GM21367 (cell line): ENCODE data around the gene HNRNPAB.
A peak's percentile ranks its signal among the peaks of the same experiment; 100 is the strongest.
"Not testable (repeated sequence)": the region's sequence is repeated elsewhere in the genome, so short reads cannot be mapped to it uniquely, and the experiment has no call there.

Source experiments
- ATAC-seq: cut with Tn5 transposase; IDR thresholded peaks from one replicate; pipeline ENCODE4 v1.9.1; 2021; ENCODE audit not compliant: unreplicated experiment

The HNRNPAB gene

DNA sequence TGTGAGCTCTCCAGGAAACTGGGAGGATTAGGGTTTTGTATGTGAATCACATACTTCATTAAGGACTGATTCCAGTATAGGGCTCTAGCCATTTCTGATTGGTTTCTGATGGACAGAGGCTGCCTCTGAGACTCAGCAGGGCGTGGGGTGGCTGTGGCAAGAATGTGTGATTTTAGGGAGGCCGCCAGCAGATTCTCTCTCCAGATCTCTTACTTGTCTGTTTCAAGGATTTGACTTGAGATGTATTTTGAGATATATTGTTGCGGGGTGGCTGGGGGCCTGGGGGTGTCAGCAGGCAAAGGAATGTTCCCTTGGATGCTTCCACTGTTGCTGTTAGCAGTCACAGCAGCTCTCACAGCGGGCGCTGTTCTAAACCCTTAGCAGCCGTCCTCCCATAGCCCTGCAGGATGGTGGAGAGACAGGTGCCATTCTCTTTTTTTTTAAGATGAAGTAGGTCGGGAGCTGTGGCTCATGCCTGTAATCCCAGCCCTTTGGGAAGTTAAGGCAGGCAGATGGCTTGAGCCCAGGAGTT is 8.0 kb upstream of the HNRNPAB start:
- no peak for ATAC-seq

DNA sequence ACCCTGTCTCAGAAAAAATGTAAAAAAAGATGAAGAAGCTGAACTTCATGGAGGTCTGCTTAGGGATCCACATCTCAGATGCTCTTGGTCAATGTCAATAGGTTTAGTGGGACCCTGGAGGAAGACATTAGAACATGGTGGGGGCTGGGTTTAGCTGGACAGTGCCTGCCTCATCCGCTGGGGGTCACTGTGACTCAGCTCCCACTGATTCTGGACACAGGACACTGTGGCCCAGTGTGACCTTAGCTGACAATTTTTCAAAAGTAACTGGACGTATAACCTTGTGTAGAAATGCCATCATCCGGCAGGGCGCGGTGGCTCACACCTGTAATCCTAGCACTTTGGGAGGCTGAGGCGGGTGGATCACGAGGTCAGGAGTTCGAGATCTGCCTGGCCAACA is 7.3 kb upstream of the HNRNPAB start:
- no peak for ATAC-seq

DNA sequence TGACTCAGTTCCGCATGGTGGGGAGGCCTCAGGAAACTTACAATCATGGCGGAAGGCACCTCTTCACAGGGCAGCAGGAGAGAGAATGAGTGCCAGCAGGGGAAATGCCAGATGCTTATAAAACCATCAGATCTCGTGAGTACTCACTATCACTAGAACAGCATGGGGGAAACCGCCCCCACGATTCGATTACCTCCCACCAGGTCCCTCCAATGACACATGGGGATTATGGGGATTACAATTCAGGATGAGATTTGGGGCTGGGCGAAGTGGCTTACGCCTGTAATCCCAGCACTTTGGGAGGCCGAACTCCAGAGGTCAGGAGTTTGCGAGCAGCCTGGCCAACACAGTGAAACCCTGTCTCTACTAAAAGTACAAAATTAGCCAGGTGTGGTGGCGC is 6.2 kb upstream of the HNRNPAB start:
- not testable (repeated sequence) for ATAC-seq

DNA sequence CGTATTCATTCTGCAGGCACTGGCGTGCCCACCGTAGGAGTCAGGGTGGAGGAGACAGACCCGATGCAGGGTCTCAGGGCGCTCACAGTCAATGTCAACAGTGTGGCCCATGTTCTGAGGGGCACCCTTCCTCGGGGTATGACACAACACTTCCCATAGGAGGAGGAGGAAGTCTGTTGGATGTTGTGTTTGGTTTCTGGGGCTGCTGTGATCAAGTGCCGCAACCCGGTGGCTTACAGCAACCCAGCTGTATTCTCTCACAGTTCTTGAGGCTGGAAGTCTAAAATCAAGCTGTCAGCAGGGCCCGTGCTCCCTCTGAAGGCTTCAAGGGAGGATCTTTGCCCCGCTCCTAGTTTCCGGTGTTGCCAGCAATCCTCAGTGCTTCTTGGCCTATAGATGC is 5.6 kb upstream of the HNRNPAB start:
- no peak for ATAC-seq

DNA sequence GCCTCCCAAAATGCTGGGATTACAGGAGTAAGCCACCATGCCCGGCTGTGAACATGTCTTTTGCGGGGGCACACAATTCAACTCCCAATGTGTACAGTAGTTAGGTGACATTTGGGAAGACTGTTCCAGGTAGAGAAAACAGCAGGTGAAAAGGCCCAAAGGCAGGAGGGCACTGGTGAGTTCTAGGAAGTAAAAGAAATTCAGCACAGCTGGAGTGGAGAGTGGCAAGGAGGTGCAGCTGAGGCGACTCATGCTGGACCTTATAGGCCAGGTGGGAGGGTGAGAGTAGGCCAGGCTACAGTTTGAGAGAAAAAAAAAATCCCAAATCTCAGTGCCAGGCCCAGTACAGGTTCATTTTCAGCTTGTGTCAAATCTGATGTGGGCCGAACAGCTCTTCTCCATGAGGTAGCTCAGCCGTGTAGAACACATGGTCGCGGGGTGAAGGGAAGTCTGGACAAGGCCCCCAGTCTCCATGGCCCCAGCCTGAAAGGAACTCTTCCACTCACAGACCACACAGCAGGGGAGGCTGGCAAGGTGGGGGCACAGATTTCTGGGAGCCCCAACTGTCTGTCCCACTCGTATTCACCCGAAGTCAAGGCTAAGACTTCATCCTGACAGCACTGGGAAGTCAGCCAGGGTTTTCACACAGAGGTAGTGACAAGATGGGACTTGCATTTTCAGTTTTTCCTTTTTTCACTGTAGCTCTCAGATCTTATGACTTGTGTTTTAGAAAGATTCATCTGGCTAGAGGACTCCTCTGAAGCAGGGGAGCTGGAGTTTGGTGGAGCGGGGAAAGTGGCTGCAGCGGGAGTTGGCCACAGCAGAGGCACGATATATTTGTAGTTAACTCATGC is 4.5 kb upstream of the HNRNPAB start:
- no peak for ATAC-seq

DNA sequence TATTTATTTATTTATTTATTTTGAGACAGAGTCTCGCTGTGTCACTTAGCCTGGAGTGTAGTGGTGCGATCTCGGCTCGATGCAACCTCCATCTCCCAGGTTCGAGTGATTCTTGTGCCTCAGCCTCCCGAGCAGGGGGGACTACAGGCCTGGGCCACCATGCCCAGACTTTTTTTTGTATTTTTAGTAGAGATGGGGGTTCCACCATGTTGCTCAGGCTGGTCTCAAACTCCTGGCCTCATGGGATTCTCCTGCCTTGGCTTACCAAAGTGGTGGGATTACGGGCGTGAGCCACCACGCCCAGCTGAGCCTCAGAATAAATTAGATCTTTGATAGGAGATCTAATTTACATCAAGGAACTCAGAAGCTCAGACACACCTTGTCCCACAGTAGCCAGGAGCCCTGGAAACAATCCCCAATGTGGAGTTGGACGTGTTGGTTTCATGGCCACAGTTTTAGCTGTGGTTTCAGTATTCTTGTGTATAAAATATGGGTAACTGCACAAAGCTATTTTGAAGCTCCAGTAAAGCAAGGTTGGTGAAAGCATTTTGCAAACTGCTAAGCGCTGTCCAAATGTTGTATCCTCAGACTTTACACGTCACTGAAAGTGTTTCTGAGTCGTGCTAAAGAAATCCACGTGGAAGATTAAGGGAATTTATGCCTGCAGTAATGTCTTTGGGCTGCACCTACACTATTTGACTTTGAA is 3.0 kb upstream of the HNRNPAB start:
- ATAC-seq: no peak

DNA sequence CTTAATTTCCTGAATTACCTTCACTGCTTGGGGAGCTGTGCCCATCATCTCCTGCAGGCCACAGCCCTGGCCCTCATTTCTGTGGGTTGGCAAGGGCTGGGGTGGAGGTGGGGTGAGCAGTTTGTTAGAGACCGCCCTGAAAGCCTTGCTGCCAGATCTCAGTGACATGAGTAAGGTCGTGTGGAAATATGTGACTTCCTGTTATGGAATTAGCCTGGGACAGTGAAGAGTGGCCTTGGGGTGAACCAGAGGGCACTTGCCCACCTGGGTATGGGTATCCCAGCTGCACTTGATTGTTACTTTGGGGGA is 2.5 kb upstream of the HNRNPAB start:
- ATAC-seq: no peak

DNA sequence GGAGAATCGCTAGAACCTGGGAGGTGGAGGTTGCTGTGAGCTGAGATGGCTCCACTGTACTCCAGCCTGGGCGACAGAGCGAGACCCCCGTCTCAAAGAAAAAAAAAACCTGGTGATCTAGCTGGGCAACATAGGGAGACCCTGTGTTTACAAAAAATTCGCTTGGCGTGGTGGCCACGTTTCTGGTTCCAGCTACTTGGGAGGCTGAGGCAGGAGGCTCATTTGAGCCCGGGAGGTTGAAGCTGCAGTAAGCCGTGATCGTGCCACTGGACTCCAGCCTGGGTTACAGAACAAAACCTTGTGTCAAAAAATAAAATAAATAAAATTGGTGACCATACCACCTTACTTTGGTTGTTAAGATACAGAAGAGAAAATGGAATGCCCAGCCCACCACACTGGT is 1.8 kb upstream of the HNRNPAB start:
- no peak for ATAC-seq

DNA sequence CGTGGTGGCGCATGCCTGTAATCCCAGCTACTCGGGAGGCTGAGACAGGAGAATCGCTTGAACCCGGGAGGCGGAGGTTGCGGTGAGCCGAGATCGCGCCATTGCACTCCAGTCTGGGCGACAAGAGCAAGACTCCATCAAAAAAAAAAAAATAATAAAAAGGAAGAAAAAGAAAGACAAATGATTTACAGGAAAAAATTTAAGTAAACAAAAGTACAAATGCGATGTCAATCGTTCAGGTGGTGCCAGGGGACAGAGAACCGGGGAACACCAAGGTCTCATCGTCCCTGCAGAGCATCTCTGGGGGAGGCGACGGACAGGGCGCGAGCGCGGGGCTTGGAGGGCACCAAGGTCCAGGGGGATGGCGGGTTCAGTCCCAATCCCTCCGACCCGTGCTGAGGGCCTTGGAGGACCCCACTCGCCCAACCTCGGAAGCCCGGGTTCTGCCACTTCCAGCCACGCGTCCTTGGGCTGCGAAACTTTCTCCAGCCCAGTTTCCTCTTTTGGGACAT is 607 bp upstream of the HNRNPAB start:
- ATAC-seq: no peak

DNA sequence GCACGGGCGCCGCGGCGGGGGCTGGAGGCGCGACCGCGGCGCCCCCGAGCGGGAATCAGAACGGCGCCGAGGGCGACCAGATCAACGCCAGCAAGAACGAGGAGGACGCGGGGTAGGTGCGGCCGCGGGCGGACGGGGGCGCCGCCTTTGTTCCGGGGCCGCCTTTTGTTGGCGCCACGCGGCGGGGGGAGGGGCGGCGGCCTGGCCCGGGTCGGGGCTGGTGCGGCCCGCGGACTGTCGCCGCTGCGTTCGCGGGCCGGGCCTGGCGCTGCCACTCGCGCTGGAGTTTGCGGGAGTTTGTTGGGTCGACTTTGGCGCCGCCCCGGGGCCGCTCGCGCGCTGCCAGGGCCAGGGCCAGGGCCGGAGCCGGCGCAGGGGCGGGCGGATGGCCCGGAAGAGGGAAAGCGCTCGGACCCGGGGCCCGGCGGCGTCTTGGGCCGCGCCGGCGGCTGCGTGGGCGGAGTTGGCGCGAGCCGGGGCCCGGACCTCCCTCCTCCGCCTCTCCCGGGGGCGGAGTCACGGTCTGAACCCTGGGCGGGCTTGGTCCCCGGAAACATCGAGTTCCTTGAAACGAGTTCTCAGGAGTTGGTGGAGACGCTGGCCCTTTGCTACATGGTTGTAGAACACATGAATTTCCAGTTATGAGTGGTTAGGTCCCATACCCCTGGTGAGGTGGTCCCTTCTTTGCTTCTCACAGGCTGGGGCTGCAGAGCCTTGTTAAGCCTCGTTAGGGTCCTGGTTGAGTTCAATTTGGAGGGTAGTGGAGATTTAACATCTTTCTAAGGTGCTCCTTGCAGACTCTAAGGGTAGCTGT is 809 bp downstream of the HNRNPAB start:
- peak; percentile 54 for ATAC-seq

DNA sequence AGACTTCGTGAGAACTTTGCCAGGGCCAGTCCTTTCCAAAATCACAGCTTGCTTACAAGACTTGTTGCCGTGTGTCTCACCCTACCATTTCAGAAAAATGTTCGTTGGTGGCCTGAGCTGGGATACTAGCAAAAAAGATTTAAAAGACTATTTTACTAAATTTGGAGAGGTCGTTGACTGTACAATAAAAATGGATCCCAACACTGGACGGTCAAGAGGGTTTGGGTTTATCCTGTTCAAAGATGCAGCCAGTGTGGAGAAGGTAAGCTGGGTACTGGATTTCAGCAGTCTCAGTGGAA is 1.4 kb downstream of the HNRNPAB start:
- no peak for ATAC-seq

DNA sequence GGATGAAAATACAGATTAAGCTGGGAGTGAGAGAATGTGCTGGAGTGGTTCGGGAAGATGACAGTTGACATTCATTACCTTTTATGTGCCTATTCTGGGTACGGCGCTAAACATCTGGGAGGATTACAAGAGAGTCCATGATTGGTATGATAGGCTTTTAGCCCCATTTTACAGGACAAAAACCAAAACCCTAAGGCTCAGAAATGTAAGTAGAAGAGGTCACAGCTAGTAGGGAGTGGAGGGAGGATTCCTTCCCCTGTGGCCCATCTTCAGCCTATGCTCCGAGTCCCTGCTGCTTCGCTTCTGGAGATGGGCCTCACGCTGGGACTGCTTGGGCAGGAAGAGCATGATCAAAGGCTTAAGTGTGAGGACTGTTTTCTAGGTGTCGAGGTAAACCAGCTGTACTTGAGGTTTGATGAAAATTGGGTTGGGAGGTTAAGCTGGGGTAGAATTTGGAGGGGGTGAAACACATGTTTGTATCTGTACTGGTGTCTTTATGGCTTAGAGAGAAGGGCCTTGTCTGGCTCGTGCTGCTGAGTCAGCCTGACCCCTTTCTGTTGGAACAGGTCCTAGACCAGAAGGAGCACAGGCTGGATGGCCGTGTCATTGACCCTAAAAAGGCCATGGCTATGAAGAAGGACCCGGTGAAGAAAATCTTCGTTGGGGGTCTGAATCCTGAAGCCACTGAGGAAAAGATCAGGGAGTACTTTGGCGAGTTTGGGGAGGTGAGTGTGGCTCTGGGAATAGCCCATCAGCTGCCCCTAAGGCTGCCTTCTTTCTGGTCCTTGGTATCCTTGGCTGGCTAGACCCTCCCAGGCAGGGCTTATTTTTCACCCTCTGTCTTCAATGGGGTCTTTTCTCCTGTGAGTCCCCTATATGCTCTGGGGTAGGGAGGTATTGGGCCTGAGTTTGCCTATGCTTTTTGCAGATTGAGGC is 2.1 kb downstream of the HNRNPAB start:
- ATAC-seq: no peak

DNA sequence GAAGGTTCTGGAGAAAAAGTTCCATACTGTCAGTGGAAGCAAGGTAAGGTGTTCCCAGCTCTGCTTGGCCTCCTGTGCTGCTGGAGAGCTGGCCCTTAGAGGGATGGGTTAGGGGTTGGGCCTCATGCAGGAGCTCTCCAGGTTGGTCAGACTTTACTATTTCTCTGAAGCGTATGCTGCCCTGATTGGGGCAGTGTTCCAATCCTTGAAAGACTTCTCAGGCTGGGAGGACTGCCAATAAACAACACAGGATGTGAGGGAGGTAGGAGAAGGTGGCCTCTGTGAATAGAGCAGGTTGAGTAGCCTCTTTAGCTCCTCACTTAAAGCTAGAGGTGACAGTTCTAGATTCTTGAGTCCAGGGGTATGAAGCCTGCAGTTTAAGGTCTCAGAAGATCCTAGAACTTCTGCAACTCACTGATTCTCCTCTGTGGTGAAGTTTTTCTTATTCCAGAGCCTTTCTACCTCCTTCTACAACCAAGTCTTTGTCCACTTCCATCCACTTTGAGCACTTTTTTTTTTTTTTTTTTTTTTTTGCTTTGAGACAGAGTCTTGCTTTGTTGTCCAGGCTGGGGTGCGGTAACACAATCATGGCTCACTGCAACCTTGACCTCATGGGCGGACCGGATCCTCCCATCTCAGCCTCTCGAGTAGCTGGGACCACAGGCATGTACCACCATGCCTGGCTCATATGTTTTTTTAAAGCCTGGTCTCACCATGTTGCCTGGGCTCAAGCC is 3.0 kb downstream of the HNRNPAB start:
- no peak for ATAC-seq

DNA sequence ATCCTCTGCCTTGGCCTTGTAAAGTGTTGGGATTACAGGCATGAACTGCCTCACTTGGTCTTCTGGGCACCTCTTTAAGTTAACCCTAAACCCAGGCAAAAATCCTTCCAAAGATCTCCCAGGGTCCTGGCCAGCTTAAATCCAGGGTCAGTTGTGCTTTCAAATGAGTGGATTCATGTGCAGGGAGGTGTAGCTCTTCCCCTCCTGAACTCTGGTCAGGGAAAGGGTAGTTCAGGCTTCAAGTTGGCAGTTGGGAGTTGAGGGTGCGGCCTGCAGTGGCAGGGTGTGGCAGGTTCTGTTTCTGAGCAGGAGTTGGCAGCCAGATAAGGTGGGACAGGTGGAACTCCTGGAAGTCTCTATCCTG is 3.6 kb downstream of the HNRNPAB start:
- no peak for ATAC-seq

DNA sequence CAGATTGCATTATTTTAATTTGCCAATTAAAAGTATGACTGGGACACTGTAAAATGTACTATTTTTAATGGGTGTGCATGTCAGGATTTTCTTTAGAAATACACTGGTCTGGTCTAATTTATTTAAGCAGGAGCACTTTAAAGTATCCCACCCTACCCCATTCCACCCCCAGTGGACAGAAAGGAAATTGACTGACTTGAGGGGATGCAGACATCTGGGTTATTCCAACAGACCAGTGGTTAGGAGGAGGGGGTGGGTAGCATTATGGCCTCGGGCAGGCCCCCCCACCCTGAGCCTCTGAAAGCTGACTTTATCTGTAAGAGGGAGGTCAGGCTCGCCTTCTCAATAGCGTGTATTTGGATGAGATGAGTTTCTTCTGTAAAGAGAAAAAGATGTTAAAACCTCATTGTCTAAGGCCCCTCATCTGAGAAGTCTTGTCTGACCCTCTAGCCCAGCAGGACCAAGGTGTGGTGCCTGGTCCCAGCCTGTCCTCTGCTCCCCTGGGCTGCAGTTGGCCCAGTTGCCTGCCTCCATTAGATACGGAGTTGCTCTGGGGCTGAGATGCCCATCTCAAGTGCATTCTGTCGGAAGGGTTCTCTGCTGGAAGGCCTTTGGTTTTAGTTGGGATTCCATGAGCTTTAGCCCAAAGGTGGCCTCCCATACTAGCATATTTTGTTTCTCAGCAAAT is 4.4 kb downstream of the HNRNPAB start:
- no peak for ATAC-seq

DNA sequence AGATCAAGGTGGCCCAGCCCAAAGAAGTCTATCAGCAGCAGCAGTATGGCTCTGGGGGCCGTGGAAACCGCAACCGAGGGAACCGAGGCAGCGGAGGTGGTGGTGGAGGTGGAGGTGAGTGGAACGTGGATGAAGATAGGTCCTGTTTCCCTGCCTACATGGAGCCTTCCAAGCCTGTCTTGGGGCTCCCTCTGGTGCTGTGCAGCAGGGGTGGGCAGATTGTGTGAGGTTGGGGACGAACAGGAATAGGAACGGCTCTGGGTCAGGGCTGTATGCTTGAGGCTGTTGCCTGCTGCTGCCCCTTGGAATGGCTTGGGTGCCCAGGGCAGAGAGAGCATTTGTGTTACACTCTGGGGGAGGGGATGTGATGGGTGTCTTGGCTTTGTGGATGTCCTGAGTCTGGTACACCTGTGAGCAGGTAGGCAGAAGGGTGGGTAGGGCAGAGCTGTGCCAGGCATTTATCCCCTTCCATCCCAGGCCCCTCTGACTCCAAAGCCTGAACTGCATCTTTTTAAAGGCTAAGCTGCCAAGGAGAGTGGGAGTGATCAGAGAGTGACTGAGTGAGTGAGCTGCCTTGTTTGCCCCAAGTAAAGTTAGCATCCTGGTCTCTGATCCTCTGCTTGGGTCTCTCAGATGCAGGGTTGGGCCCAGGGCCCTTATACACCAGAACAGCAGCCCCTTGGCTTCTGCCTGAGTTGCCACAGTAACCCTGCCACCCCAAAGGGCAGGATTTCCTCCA is 5.2 kb downstream of the HNRNPAB start:
- ATAC-seq: no peak

DNA sequence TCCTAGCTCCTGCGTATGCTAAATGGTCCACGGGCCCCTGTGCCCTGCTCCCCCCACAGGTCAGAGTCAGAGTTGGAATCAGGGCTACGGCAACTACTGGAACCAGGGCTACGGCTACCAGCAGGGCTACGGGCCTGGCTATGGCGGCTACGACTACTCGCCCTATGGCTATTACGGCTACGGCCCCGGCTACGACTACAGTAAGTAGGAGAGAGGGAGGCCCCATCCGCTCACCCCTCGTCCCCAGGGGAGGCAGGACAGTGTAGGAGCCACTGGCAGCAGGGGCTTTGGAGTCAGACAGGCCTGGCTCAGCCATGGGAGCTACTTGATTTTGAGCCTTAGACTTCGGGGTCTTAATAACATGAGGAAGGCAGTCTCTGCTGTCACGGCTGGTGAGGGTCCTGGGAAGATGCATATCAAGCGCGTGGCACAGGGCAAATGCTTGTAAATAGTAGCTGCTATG is 5.8 kb downstream of the HNRNPAB start:
- ATAC-seq: no peak

DNA sequence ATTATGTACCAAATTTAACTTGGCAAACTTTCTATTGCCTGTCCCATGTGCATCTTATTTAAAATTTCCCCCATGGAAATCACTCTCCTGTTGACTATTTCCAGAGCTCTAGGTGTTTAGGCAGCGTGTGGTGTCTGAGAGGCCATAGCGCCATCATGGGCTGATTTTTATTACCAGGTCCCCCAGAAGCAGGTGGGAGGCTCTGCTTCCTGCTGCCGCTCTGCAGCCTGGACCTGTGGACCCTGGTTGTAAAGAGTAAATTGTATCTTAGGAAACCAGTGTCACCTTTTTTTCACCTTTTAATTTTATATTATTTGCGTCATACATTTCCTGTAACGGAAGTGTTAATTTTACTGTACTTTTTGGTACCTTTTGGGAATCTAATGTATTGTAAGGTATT is 6.4 kb downstream of the HNRNPAB start:
- ATAC-seq: no peak
